SIG-M5 (cell line): ENCODE results near the gene SHH.

Source experiments
- DNase-seq: peaks from one replicate; lab custom pipeline; 2025; lab: John Stamatoyannopoulos, UW

The SHH gene

DNA sequence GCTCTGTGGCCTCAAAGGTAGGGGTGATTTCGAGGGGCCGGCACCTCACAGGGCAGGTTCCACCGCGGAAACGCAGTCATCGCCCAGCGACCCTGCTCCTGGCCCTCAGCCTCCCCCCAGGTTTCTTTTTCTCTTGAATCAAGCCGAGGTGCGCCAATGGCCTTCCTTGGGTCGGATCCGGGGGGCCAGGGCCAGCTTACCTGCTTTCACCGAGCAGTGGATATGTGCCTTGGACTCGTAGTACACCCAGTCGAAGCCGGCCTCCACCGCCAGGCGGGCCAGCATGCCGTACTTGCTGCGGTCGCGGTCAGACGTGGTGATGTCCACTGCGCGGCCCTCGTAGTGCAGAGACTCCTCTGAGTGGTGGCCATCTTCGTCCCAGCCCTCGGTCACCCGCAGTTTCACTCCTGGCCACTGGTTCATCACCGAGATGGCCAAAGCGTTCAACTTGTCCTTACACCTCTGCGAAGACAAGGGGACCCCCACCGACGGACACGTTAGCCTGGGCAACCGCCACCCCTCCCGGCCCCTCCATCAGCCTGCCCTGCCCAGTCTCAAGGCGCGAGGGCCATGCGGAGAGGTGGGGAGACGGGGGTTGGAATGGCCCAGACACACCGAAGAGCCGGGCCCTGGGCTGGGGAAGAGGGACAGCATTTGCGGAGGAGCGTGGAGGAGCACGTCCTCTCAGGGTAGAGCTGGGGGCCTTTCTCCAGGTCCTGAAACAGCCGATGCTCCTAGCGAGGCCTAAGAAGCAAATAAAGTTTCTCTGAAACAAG, 6.0 kb downstream of the SHH start:
- DNase-seq, result no peak

DNA sequence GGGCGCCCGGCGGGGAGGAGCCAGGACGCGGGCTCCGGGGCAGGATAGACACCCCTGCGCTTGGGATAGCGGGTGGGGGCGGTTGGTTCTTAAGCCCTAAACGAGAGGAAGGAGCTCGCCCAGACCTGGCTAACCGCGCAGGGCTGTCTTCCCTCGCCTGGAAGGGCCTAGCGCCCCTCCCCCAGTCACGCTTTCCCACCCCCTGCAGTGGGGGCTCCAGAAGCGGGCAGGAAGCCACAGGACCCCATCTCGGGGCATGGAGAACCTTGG, 6.5 kb downstream of the SHH start:
- DNase-seq, result no peak

DNA sequence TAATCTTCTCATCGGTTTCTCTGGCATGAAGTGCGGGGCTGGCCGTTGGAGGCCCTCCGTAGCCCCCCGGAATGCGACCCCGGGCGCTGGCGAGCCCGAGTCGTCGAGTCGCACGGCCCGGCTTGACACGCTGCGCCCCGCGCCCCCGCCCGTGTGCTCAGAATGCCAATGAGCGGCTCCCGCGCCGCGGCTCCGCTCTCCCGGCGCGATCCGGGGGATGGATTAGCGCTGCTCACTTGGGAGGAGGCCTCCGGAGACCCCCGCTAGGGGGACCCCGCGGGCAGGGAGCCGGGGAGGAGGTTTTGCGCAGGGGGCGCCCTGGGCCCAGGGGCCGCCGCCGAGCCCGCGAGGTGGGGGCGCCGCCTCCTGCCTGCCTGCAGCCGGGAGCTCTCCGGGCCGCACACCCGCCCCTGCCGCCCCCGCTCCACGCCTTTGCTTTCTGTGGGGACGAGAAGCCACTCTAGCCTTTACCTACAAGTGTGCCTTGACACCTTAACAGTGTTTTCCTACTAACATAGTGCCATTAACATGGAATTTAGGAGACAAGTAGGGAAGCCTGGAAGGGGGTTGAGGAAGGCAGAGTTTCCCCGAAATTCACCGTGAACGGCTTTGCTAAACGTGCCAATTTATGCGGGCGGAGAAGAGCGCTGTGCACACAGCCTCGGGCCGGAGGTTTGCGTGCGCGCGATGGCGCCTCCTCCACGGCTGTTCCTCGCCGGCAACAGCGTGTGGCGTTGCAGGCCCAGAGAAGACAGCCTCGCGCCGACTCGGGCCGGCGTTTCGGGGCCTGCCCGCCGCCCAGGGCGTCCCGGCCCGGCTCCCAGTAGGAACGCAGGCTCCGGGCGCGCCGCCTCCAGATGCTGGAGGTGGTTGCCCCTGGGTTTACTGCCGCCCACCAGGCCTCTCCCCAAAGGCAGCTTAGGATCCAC, 7.1 kb downstream of the SHH start:
- DNase-seq, result no peak

DNA sequence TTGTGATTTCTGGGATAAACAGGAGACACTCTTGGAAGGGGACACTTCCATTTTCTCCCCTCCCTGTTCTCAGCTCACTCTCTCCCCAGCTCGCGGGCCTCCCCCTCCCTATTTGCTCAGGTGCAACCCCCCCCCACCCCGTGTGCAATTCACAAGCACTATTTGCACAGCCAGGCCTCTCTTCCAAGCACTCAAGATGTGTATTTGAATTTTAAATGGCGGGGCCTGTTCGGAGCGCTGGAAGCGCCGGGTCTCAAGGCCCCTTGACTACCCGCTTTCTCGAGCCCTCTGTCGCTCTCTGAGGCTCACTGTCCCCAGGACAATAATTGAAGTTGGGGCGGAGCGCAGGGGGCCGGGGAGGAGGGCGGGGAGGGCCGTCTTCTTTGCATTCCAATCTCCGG, 7.8 kb downstream of the SHH start:
- DNase-seq, result no peak

DNA sequence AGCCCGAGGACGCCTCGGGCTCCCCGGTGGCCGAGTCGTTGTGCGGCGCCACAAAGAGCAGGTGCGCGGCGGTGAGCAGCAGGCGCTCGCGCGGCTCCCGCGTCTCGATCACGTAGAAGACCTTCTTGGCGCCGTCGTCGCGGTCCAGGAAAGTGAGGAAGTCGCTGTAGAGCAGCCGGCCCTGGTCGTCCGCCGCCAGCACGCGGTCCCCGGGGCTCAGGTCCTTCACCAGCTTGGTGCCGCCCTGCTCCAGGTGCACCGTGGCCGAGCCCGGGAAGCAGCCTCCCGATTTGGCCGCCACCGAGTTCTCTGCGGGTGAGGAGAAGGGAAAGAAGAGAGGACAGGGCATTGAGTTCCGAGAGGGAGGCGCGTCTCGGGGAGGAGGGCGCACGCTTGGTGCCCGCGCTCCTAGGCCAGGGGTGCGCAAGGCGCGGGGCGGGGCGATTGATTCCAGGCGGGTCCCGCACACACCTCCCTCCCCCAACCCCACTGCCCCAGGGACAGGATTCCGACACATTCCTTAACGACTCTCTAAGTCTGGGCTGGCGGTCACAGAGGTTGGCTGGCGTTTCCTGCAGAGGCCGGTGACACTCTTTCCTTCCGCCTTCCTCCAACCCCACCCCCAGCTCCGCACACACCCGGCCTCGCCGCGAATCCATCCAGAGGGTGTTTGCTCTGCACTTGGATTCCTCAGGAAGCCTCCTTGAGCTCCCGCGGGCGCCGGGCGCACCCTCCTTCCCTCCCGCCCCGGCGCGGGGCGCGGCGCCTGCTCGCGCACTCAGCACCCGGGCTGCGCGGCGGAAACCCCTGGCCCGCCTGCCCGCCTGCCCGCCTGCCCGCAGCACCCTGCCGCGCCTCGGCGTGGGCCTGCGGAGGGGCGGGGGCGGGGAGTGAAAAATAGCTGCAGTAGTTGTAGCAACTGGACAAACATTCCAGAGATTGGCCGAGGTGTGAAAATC, 8.6 kb downstream of the SHH start:
- no peak for DNase-seq

DNA sequence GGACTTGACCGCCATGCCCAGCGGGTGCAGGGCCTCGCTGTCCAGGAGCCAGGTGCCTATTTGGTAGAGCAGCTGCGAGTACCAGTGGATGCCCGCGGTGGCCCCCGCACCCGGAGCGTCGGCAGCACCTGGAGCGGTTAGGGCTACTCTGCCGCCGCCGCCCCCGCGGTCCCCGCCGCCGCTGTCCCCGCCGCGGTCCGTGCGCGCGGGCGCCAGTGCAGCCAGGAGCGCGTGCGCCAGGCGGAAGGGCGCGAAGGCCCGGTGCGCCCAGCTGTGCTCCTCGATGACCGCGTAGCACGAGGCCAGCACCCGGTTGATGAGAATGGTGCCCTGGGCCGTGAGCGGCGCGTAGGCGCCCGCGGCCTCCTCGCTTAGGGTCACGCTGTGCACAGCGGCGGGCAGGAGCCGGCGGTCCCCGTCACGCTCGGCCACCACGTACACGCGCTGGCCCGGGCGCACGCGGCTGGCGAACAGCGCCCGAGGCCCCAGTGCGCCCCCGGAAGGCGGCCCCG, 9.3 kb downstream of the SHH start:
- DNase-seq, result no peak

DNA sequence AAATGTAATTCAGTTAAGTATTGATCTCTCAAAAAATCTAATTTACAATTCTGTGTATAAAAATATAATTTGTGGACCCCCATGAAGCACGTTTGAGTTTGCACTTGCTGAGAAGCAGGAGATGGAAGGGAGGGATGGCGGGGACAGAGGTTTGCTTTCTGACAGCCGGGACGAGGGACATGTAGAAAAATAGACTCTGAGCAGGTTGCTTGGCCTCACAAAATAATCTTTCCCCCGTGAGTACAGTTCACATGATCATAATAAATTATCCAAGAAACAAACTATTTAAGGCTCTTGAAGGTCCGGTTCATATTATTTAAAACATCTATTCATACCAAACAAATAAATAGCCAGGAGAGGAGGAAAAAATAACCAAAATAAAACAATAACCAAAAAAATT, 10.0 kb downstream of the SHH start:
- DNase-seq, result no peak

DNA sequence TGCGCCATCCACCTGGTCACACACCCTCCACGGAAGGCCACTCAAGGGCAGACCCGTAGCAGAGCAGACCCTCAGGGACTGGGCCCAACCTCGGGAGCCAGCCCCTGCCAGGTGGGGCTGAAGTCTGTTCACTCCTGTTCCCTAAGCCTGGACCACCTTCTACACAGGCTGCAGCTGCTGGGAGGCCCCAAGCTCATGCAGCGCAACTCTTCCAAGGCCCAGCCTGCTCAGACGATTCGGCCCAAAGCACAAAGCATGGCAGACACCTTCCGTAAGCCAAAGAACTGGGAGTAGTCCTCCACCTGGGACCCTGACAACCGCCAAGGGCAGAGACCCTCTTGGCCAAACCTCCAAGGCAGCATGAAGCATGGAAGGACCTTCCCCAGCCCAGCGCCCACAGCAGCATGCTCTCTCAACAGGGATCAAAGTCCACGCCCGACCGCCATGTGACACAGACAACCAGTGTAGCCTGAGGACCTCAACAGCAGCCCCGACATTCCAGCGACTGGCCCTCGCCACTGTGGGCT, 11.5 kb downstream of the SHH start:
- no peak for DNase-seq

DNA sequence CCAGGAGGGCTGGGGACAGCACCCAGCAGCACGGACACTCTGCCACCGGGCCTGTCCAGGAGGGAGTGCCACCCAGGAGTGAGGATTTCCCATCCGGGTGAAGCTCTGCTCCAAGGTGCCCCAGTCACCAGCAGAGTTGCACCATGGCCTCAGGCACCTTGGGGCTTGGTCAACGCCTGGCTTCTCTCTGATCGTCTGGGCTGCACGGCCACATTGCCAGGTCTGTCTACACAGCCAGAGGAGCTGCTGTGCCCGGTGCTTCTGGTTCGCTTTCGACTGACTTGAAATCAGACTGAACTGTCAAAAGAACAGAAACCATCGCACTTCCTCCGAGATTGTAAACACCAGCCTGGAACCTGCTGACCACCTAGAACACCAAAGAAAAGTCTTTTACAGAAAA, 12.0 kb downstream of the SHH start:
- DNase-seq, result no peak

DNA sequence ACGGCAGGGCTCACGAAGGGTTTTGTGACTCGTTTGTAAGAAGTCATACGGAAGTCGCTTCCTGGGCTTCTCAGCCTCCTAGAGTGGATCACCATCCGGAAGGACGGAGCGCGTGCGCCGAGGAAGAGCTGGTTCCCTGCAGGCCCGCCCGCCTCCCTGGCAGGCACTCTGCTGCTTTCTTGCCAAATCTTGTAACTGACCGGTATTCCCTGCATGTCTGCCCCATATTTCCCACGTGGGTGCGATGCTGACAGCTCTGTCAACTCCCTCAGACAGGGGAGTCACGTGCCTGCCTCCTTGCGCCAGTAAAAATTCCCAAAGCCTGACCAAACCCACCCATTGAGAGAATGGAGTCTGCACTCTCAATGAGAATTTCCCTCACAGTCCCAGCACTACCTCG, 12.7 kb downstream of the SHH start:
- DNase-seq, result no peak

DNA sequence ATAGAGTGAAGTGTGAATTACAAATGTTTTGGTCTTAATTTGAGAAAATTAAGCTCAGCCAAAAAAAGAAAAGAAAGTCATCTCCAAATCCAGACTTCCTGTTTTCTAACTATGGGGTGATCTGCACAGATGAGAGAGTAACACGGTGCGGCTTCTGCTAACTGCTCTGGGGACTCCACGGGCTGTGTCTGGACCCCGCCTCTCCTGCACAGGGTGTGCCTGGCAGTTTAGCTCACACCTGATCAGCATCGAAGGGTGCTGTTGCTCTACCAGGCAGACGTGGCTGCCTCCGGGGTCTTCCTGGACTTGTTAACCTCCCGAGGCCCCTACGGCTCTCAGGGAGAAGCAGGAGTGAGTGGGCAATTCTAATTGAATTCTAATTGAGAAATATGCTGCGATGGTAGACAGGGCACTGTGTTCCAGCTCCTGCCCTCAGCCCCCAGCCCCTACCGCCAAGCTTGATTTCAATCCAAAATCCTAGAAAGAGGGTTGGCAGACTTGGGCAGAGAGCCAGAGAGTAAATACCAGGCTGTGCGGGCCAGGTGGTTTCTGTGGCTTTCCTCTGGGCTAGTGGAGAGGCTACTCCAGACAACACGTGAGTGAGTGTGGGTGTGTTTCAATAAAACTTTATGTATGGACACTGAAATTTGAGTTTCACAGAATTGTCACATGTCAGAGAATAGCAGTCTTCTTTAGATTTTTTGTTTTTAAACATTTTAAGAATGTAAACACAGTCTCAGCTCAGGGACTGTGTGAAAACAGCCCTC, 13.4 kb downstream of the SHH start:
- no peak for DNase-seq

DNA sequence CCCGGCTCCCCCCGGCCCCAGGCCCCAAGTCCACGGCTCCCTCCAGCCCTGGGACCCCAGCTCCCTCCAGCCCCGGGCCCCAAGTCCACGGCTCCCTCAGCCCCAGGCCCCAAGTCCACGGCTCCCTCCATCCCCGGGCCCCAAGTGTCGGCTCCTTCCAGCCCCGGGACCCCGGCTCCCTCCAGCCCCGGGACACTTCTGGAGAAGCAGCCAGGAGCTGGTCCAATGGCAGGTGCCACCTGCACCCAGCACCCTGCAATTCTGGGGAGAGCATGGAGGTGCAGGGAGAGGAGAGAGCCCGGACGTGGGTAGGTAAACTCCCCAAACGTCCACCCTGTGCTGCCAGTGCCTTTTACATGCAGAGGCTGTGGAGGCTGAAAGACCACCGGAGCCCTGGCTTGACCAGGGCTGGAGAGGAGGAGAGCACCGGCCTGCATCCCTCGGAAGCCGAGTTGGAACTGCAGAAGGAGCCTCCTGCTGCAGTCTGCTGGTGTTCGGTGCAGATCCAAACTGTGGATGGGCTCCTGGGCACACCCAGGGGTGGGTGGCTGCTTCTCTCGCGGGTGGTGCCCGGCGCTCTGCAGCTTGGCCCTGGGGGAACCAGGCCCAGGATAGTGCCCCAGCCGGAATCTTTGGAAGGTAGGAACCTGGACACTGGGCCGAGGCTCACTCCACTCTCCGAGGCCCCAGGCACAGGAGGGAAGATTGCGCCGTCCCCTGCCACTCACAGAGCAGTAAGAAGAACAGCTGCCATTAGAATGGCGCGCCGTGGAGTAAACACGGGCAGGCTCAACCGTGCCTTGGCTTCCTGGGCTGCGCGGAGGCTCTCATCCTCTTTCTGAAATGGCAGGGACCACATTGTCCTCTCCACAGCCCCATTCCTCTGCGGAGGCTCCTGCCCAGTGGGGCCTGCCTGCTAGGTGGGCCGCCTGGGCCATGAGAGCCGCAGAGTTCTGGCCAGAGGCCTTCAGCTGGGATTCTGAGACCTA, 14.7 kb downstream of the SHH start:
- no peak for DNase-seq

DNA sequence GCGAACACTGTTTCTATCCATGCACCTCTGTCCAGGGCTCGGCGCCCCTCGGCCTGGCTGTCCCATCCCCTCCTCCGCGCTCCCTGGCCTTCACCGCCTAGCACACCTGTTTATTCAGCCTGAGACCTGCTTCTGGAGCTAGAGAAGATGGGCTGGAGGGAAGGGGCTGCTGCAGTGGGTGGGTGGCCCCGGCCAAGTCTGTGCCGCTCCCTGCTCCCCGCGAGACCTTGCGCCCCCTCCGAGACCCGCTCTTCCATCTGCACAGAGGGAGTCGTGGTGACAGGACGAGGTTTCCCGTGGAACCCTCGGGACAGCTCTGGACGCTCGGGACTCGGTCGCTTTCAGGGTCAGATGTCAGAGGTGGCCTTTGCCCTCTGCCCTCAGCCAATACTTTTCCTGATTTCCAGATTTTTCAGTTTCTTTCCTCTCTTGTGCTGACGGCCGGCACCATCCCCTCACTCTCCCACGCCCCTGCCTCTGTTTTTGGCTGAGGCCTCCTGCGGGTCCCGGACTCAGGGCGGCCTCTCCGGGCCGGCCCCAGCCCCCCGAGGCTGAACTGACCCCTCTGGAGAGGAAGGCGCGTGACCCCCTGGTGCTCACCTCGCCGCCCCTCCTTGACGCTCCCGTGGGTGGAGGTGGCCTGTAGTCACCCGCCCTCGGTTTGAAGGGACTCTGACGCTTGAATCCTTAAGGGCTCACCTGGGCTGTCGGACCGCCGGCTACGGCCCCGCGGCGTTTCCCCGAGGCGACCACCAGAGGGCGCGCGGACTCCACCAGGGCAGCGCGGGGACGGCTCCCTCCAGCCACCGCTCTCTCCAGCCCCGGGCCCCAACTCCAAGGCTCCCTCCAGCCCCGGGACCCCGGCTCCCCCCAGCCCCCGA, 15.6 kb downstream of the SHH start:
- no peak for DNase-seq

DNA sequence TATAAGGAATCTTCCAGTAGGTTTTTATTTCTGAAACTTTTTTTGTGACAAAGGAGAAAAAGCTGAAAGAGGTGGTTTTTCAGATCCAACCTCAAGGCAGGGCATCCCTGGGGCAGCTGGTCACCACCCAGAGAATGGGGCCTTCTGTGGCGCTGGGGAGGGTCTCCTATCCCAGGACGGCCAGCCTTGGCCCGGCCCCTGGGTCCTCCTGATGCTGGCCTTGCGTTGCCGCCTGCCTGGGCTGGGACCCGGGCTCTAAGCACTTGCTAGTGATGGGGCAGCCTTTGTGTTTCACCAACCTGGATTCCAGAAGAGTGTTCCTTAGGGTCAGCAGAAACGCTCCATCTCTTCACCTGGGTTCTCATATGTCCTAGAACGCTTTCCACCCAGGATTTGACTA, 16.3 kb downstream of the SHH start:
- no peak for DNase-seq

DNA sequence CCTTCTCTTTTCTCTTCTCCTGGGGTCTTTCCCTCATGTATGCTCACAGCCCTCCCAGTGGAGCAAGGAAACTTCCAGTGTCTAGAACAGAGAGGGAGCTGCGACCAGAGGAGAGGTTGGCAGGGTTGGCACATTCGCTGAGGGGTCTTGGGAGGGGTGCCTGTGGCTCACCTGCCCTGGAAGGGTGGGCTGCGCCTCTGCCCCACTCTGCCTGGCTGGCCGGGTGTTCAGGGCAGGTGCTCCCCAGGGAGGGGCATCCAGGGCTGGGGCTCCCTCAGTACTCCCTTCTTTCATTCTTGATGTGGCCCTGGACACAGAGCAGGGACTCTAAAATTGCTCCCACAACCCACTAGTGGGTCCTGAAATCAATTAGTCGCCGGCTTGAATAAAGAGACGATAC, 16.9 kb downstream of the SHH start:
- DNase-seq, result no peak

DNA sequence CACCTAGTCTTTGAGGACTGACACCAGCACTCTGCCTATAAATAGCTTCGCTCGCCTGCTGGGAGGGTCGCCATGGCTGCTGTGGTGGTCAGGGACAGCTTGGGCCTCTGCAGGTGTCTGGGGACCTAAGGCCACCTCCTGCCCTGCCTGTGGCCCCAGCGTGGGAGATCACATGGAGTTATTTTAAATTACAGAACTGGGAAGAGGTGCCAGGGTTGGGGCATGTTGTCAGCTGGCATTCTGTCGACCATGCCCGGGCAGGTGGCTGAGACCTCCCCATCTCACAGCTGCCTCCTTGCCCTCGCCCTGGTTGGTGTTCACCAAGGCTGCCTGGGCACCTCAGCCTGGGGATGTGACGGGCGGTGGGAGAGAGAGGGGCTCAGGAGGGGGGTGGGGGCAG, 18.1 kb downstream of the SHH start:
- DNase-seq, result no peak

DNA sequence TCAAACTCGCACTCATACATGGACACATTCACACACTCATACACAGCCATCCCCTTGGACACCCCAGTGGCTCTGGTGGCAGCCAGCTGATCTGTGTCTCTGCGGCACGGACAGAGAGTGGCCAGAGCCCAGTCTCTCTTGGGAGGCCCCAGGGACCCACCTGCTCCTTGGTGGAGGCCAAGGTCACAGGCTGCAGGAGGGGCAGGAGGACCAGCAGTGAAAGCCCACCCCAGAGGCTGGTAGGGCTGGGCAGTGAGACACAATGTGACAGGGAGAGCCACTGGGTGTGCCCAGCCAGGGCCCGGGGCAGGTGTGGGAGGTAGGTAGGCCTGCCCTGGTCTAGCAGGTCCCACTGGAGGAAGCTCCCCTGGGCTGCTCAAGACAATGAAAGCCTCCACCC, 18.5 kb downstream of the SHH start:
- no peak for DNase-seq

DNA sequence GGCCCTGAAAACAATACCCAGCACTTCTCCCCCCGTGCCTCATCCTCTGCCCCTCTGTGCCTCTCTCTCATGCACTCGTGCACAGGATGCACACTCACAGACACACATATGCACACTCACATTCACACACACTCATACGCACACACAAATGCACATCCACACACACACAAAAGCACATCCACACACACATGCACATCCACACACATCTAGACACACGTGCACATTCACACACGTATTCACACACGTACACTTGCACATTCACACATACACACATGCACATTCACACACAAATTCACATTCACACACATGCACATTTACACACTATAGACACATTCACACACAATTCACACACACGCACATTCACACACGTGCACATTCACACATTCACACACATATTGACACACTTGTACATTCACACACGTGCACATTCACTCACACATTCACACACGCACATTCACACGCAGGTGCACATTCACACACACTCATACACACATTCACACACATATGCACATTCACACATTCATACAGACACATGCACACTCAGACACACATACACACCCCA, 19.2 kb downstream of the SHH start:
- DNase-seq, result no peak
